HuH-7.5 (cell line): ENCODE measurements around the gene SHFL.

Source experiments
- DNase-seq: peaks from one replicate; pipeline ENCODE4 v3.0.0; 2011; ENCODE audit warnings: low spot score

Gene SHFL

DNA sequence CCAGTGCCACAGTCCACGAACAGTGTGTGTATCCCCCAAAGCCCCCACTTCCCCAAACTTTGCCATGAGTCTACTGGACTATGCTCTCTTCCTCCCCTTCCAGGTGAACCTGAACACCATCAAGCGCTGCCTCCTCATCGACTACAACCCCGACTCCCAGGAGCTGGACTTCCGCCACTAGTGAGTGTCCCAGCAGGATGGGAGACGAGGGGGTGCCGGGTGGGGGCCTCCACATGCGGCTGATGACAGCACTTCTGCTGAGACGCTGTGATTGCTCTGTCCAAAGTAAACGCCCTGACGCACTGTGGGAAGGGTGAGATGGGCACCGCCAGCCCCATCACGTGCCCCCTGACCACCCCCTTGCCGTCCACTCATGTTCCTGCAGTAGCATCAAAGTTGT lies 23.4 kb downstream of the SHFL start:
- DNase-seq = no peak

DNA sequence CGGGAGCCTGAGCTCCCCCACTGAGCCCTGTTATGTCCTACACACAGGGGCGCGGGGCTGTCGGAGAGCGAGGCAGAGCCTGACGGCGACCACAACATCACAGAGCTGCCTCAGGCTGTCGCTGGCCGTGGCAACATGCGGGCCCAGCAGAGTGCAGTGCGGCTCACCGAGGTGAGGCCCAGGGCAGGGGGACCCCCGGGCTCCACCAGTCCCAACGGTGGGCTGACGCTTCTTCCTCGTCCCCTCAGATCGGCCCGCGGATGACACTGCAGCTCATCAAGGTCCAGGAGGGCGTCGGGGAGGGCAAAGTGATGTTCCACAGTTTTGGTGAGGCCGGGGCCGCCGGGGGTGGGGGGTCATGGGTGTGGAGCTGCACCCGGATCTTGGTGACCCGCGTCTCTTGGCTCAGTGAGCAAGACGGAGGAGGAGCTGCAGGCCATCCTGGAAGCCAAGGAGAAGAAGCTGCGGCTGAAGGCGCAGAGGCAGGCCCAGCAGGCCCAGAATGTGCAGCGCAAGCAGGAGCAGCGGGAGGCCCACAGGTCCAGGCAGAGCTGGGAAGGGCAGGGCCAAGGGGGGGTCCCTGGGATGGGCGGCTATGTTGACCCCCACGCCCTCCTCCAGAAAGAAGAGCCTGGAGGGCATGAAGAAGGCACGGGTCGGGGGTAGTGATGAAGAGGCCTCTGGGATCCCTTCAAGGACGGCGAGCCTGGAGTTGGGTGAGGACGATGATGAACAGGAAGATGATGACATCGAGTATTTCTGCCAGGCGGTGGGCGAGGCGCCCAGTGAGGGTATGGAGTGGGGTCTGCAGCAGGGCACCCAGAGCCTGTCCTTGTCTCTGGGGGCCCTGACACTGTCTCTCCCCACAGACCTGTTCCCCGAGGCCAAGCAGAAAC lies 24.2 kb downstream of the SHFL start:
- DNase-seq = no peak

DNA sequence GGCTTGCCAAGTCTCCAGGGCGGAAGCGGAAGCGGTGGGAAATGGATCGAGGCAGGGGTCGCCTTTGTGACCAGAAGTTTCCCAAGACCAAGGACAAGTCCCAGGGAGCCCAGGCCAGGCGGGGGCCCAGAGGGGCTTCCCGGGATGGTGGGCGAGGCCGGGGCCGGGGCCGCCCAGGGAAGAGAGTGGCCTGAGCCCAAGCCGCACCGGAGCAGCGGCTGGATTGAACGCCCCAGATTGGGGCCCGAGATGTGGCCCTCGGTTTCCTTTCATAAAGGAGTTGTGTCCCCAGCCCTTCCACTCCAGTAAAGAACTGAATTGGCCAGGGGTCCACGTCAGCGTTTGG lies 24.8 kb downstream of the SHFL start:
- no peak for DNase-seq

DNA sequence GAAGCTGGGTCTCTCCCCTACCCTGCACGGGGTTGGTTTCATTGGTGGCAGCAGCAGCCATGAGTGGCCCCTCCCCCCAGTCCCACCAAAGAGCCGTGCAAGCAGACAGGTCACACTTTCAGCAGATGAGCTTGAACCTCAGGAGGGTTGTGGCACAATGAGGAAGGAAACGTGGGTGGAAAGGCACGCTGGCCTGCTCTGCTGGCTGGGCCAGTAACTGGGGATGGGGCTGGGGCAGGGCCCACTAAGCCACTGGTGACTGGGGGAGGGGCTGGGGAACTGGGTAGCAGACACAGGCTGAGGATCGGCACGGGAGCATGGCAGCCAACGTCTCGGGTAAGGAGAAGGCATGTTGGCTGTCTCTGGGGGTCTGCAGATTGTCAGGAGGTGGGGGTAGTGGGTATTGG lies 25.3 kb downstream of the SHFL start, which contains the start of gene P2RY11:
Gene P2RY11, plus strand, starts transcription at position 289 of the 407 bp plus-strand sequence. Its CDS starts 29 bp downstream, at position 318.
- DNase-seq = no peak

DNA sequence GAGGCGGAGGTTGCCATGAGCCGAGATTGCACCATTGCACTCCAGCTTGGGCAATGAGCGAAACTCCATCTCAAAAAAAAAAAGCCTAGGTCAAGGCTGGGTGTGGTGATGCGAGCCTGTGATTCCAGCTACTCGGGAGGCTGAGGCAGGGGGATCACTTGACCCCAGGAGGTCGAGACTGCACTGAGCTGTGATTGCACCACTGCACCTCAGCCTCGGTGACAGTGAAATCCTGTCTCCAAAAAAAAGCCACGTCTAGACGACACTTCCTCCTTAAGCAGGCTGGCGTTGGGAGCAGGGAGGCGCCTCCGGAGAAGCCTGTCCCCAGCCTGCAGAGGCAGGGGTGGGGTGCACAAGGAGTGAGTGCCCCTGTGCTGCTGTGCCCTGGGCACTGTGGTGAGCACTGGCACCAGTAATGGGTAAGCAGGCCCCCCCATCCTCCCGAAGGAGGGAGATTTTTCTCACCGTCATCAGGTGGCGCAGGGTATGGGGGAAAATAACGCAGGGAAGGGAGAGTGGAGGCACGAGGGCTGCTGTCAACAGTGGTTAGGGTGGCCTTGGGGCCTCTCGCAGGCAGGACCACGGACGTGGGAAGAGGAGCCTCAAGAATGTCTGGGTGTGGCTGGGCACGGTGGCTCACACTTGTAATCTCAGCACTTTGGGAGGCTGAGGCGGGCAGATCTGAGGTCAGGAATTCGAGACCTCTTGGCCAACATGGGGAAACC lies 26.1 kb downstream of the SHFL start:
- no peak for DNase-seq

DNA sequence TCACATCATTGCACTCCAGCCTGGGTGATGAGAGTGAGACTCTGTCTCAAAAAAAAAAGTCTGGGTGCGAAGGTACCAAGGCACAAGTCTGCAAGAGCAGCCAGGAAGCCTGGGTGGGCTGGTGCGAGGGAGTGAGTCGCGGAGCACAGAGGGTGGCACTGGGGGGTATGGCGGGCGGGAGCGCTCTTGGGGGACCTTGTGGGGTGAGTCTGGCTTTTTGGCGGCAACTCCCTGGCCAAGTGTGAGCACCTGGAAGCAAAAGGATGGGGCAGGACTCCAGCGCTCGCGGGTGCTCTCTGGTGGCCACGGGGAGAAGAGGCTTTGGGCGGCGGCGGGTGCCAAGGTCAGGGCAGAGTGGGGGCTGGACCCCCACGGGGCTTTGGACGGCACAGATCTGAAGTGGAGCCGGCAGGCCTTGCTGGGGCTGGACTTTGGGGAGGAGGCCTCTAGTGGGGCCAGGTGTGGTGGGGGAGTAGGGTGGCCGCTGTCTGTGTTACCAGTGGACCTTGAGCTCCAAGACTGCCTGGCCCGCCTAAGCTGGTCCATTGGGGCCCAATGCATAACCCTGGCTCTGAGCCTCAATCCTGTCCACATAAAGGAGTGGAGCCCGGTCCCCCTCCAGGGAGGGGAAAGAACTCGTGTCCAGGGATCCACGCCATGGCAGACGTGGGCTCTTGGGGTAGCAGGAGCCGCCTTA lies 26.9 kb downstream of the SHFL start:
- no peak for DNase-seq

DNA sequence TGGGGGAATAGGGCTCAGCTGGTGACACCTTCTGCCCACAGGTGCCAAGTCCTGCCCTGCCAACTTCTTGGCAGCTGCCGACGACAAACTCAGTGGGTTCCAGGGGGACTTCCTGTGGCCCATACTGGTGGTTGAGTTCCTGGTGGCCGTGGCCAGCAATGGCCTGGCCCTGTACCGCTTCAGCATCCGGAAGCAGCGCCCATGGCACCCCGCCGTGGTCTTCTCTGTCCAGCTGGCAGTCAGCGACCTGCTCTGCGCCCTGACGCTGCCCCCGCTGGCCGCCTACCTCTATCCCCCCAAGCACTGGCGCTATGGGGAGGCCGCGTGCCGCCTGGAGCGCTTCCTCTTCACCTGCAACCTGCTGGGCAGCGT lies 27.5 kb downstream of the SHFL start:
- DNase-seq = no peak

DNA sequence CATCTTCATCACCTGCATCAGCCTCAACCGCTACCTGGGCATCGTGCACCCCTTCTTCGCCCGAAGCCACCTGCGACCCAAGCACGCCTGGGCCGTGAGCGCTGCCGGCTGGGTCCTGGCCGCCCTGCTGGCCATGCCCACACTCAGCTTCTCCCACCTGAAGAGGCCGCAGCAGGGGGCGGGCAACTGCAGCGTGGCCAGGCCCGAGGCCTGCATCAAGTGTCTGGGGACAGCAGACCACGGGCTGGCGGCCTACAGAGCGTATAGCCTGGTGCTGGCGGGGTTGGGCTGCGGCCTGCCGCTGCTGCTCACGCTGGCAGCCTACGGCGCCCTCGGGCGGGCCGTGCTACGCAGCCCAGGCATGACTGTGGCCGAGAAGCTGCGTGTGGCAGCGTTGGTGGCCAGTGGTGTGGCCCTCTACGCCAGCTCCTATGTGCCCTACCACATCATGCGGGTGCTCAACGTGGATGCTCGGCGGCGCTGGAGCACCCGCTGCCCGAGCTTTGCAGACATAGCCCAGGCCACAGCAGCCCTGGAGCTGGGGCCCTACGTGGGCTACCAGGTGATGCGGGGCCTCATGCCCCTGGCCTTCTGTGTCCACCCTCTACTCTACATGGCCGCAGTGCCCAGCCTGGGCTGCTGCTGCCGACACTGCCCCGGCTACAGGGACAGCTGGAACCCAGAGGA lies 28.0 kb downstream of the SHFL start:
- DNase-seq = no peak

DNA sequence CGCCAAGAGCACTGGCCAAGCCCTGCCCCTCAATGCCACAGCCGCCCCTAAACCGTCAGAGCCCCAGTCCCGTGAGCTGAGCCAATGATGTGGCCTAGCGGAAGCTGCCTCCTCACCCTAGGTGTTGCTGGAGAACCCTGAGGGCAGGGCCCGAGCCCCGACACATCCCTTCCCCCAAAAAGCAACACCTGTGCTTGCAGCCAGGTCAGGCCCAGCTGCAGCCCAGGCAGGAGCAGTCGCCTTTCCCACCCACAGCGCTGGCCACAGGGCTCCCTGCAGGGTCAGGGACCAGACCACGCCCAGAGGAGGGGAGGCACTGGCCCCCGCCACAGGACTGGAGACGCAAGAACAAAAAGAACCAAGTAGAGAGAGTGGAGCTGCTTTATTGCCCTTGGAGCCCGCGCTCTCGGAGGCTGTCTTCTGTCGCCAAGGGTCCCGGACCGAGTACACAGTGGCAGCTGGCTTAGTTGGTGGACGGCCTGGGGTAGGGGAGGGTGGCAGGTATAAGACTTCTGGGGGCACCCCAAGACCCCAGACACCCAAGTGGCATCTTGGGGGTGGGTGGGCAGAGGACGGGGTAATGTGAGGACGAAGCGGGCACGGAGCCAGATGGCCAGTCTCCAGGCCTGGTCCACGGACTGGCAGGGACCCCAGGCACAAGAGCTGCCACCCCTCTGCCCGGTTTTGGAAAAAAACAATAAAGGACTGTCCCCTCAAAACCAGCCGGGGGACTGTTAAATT lies 28.7 kb downstream of the SHFL start:
- no peak for DNase-seq

DNA sequence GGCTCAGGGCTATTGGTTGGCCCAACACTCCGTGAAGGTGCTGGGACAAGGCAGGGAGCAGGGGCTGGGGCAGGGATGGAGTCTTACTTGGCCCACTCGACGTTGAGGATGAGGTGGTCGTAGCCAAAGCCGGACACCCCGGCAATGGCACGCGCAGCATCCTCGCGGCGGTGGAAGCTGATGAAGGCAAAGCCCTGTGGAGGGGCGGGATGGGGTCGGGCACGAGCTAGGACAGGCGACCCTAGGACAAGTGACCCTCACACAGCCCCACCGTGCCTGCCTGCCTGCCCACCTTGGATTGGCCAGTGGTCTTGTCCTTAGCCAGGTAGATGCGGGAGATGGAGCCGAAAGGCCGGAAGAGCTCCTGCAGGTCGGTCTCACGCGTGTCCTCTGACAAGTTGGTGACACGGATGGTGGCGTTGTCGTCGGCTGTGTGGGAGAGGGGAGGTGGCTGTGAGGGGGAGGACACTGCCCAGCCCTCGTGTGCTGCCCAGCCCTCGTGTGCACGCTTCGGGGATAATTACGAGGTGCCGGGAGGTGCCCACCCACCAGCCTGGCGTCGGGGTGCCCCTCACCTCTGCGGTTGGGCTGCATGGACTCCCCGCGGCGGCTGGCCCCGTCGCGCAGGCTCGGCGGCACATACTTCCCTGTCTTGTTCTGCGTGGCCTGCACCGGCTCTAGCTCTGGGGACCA lies 29.4 kb downstream of the SHFL start:
- no peak for DNase-seq

DNA sequence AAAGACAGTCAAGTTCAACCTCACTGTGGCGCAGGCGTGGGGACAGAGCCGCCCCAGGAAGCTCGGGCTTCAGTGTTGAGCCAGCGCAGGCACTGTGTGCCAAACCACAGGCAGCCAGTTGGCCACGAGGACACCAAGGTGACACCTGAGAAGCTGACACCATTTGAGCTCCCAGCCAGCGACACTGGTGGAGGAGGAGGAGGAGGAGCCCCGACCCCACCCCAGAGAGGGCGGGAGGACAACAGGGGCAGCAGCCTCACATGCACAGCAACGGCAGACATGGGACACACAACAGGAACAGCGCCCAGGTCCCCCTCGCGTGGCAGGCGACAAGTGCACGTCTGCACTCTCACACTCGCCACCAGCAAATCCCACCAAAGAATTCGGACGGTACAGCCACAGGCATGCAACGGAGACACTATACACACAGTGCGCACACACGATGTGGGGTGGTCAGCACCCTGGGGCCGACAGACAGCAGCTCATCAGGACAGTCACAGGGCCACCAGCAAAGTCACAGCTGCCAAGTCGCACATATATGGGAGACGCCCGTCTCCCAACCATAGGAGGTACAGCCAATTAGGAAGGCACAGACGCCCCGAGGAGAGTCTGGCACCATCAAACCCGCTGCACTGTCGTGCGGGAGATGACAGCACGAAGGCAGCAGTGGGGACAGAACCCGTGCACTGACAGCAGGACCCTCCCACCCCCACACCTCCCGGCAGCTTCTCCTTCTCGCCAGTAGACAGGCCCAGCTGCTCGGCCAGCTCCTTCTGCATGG lies 30.2 kb downstream of the SHFL start:
- DNase-seq = no peak

DNA sequence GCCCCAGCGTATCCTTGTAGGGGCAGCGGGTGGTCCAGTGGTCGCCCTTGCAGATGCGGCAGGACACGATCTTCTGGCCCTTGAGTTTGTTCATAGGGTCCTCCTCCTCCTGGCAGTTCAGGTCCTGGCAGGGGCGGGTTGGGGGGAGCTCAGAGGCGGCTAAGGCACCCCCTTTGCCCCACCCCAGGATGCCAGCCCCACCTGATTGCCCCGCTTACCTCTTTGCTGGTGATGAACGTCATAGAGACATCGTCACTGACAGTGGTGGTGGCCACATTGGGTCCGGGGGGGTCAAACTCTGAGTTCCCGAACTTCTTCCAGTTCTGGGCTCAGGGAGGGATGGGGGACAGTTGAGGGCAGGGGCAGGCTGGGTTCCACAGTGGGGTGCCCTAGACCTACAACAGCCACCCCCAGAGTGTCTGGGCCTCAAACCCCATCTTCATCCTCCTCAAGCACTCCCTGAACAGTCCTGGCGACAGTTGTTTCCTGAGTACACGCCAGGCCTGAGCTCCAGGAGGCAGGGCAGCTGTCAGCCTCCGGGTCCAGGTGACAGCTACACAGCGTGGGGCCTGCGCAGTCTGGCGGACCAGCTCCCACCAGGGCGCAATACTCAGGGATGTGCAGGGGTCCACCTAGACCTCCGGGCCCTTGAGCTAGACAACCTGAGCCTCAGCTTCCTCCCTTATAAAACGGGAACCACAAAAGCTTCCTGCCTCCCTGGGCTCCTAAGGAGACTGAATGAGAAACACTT lies 30.9 kb downstream of the SHFL start:
- DNase-seq = no peak

DNA sequence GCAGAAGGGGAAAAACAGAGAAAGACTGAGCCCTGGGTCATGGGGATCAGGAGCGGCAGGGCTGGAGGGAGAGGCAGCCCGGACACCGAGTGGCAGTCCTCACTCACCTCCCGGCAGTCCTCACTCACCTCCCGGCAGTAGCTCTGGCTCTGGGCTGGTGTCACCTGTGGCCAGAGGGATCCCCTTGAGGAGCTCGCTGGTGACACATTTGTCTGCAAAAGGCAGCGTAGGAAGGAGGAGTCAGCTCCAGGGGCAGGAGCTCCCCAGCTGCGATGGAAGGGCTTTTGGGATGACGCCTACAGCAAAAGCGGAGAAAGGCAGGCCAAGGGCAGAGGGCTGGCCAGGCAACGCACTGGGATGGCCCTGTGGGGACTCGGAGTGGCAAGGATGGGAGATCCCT lies 32.8 kb downstream of the SHFL start:
- DNase-seq = no peak

DNA sequence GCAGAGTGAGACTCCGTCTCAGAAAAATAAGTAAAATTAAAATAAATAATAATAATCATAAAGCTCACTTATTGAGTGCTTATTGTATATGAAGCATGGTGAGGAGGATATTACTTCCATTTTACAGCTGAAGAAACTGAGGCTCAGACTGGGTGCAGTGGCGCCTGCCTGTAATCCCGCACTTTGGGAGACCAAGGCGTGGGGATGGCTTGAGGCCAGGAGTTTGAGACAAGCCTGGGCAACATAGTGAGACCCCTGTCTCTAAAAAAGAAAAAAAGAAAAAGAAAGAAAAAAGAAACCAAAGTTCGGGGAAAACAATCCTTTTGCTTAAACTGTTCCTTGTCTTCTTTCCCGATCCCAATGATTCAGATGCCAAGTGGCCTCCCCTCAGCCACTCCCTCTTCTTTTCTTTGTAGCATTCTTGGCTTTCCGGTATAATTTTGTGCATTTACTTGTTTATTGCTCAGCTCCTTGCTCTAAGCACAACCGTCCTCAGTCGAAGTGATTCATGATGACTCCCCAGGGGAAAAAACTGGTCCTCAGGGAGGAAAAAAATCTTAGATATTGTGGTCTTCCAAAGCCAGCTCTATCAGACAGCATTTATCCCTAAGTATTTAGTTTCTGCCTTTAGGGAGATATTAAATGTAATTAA lies 34.5 kb downstream of the SHFL start:
- DNase-seq = no peak

DNA sequence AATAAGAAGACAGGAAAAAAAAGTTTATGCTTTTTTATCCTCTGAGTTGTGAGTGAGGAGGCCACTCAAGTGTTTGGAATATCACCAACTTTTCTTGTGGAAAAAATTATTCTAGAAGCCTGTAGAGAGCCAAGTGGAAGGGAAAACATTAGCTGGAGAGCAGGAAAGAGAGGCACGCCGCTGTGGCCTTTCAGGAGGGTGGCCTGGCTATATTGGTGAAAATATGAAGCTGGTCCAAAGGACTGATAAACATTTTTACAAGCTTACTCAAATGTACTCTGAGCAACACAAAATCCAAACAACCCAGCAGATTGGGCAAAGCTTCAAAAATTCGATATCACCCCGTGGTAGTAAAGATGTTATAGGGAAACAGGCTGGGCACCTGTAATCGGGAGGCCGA lies 35.9 kb downstream of the SHFL start:
- no peak for DNase-seq

DNA sequence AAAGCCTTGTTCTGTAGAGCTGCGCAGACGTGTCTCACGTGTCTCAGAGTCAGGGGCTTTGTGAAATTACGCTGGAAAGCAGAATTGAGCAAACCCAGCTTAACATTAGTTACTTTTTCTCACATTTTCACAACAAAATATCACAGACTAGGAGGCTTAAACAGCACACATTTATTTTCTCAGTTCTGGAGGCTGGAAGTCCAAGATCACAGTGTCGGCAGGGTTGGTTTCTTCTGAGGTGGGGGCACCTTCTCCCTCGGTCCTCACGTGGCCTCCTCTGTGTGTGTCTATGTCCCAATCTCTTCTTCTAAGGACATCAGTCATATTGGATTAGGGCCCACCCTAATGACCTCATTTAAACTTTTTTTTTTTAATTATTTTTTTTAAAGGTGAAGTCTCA lies 38.3 kb downstream of the SHFL start:
- no peak for DNase-seq

DNA sequence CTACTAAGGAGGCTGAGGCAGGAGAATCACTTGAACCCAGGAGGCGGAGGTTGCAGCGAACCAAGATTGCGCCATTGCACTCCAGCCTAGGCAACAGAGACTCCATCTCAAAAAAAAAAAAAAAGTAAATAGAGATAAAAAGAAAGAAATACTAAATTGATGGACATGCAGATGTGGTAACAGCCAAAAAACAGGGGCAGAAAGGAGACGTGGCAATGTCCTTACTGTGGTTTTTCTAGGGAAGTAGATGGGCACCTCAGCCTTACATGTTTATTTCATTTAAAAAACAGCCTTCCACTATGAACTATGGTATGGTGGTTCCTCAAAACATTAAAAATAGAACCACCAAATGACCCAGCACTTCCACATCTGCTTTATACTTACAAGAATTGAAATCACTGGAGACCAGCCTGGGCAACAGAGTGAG lies 40.1 kb downstream of the SHFL start:
- DNase-seq = no peak

DNA sequence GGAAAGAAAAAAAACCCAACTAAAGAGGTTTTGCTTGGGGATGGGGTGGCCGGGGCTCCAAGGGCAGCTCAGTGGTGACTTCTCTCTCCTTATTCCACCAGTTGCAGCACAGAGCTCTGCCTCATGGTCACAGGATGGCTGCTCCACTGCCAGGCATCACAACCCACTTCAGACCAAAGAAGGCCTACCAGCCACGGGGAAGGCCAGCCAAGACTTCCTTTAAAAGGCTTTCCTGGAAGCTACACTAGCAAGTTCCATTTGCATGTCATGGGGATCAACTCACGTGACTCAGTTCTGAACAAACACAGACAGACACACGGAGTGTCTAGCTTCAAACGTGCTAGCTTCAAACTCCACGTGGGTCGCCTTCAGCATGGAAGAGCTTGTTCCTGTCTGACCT lies 46.8 kb downstream of the SHFL start:
- DNase-seq = no peak

DNA sequence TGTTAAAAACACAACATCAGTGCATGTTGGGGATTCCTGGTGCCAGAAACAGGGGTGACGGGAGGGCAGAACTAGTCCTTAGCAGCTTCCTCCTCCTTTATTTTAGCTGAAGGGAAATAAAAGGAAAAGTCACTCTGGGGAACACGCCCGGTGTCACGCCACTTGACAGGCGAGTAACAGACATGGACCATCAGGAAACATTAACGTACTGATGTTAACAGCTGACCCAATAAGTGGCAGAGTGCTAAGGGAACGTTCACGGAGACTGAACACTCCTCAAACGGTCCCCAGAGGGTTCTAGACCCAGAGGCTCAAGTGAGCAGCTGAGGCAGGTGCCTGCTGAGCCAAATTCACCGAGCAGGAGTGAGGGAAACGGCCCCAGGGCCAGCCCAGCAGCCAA lies 47.5 kb downstream of the SHFL start:
- DNase-seq = no peak
